Testis (tissue), 2 donors: ENCODE measurements around the gene BABAM2.

ENCODE experiments used
- CTCF ChIP-seq, 3 experiments: fragments of 450-650 bp in 2 of 3; fragments of 200-600 bp in 1 of 3; sonication (generic) in 1 of 3; IDR thresholded peaks; one replicate each; pipeline ENCODE4 v1.5.1; 2016 to 2019; ENCODE audit warnings: antibody characterized with exemption in 3 of 3, mild to moderate bottlenecking in 2 of 3, moderate library complexity in 1 of 3
- POLR2A ChIP-seq: fragments of 450-650 bp; IDR thresholded peaks from one replicate; pipeline ENCODE4 v1.6.1; 2017; ENCODE audit warnings: antibody characterized with exemption, mild to moderate bottlenecking, moderate library complexity

DNA sequence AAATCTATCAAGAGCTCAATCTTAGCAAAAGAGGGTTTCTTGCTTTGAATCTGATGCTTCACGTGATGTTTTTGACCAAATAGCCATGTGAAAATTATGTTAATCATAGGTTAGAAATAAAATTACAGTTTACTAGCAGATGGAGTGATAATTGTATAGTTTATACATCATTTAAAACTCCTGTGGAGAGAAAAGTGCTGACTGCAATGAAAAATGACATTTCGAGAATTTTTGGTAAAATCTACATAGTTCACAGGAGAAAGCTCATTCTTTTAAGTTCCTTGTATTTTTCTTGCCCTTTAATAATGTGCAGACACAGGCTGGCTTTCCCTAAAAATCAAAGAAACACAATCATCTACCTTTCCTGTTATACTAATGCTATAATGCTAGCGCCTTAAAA is 33.6 kb upstream of the BABAM2 start:
- TF ChIP-seq CTCF (IDR thresholded peaks at IDR 0.05) = no peak
- TF ChIP-seq POLR2A = no peak
